GM12878 (cell line): ENCODE data around the gene POLR3G. TPM values are rescaled to one million over a fixed set of nuclear protein-coding genes. Genes with fewer than 3 reads are reported as not detected.

Experiments used
- BCLAF1 ChIP-seq: fragments of 450-650 bp; IDR thresholded peaks from 2 replicates; pipeline ENCODE4 v1.6.1; 2017; ENCODE audit warnings: antibody characterized with exemption, mild to moderate bottlenecking, moderate library complexity
- CTCF ChIP-seq, 3 experiments: IDR thresholded peaks in 2 of 3; conservative IDR thresholded peaks in 1 of 3; 2 replicates each; pipeline ENCODE4 v1.5.1; 2011; ENCODE audit warnings: low read depth in 3 of 3, low read length in 3 of 3, mild to moderate bottlenecking in 3 of 3, control low read depth in 2 of 3, moderate library complexity in 2 of 3, inconsistent platforms in 1 of 3, mixed read lengths in 1 of 3; ENCODE audit not compliant: control insufficient read depth in 2 of 3, insufficient read depth in 1 of 3; ENCODE audit errors: extremely low read depth in 1 of 3
- IRF4 ChIP-seq: IDR thresholded peaks from 2 replicates; pipeline ENCODE4 v1.6.1; 2011; ENCODE audit warnings: low read depth, low read length
- MLLT1 ChIP-seq: fragments of 450-650 bp; IDR thresholded peaks from 2 replicates; pipeline ENCODE4 v1.6.1; 2016; ENCODE audit warnings: mild to moderate bottlenecking
- MXI1 ChIP-seq: fragments of 150-350 bp; IDR thresholded peaks from 2 replicates; pipeline ENCODE4 v1.6.1; 2011; ENCODE audit warnings: low read depth, mild to moderate bottlenecking, inconsistent platforms, low read length, improper control_type of control experiment
- PML ChIP-seq: IDR thresholded peaks from 2 replicates; pipeline ENCODE4 v1.6.1; 2012; ENCODE audit warnings: low read length, inconsistent platforms
- POLR2A ChIP-seq: IDR thresholded peaks from 2 replicates; pipeline ENCODE4 v1.6.1; 2011; ENCODE audit warnings: low read depth, mild to moderate bottlenecking, low read length
- REST ChIP-seq: IDR thresholded peaks from 2 replicates; pipeline ENCODE4 v1.6.1; 2012; ENCODE audit warnings: mild to moderate bottlenecking, low read depth, low read length
- SIX5 ChIP-seq: IDR thresholded peaks from 2 replicates; pipeline ENCODE4 v1.6.1; 2011; ENCODE audit warnings: mild to moderate bottlenecking, low read depth, low read length, moderate library complexity; ENCODE audit not compliant: severe bottlenecking
- SMAD5 ChIP-seq: IDR thresholded peaks from 2 replicates; pipeline ENCODE4 v1.6.1; 2016; ENCODE audit warnings: antibody characterized with exemption, low read depth
- SP1 ChIP-seq: IDR thresholded peaks from one replicate; pipeline ENCODE4 v1.6.1; 2011; ENCODE audit warnings: low read depth, low read length
- SUZ12 ChIP-seq: fragments of 200-600 bp; sonication (generic); IDR thresholded peaks from one replicate; pipeline ENCODE4 v1.6.1; 2018; ENCODE audit warnings: antibody characterized with exemption, mild to moderate bottlenecking; ENCODE audit not compliant: unreplicated experiment
- ZNF687 ChIP-seq: fragments of 450-650 bp; IDR thresholded peaks from 2 replicates; pipeline ENCODE4 v1.6.1; 2017; ENCODE audit warnings: mild to moderate bottlenecking, moderate library complexity
- polyA plus RNA-seq, 11 experiments: library from polyadenylated mRNA; depleted of rRNA in 4 of 11; unstranded in 6 of 11; stranded (reverse) in 5 of 11; fragments of >200 nt; fragmentation: Nextera tagmentation in 4 of 11; fragmentation: Illumina TruSeq in 1 of 11; extraction: Ambion mirVana in 4 of 11; extraction: Trizol in 1 of 11; gene quantifications; 1 replicate in 1 of 11; 2 replicates in 10 of 11; pipeline versions ENCODE4 v1.2.1 to v1.2.3, GENCODE V29; 2011 to 2016; ENCODE audit warnings: inconsistent platforms in 2 of 11, missing spikeins in 2 of 11, low read depth in 1 of 11
- total RNA-seq, 4 experiments: library from RNA; depleted of rRNA in 3 of 4; stranded (reverse); fragments of >200 nt in 3 of 4; fragmentation: Illumina TruSeq in 1 of 4; extraction: Trizol in 1 of 4; gene quantifications; 2 replicates each; pipeline versions ENCODE4 v1.2.1 to v1.2.3, GENCODE V29; 2013 to 2021

The POLR3G gene
- total and polyA plus RNA-seq, 10 of the 15 experiments (the other 5 are each of a cell fraction or from before 2014, with no cell fraction given): 15.2 to 50.9 (median 27.5) TPM

- TF ChIP-seq MLLT1 (peak; percentile 74), POLR2A (peak; percentile 83), BCLAF1 (no peak), MXI1 (peak; percentile 43; the same call in 1 of the 2 replicates), REST (no peak), SIX5 (no peak), ZNF687 (peak; percentile 53; the same call in 1 of the 2 replicates), SUZ12 (no peak), SP1 (peak; percentile 62), IRF4 (no peak), CTCF (IDR thresholded peaks at IDR 0.05 in 2 of 3, conservative IDR thresholded peaks at IDR 0.05 in 1 of 3; ENCODE audit: control insufficient read depth in 2 of 3, extremely low read depth in 1 of 3, insufficient read depth in 1 of 3, low read depth in 3 of 3, low read length in 3 of 3) (peak in 2 of 3 experiments; percentile 13 to 53; a peak in 4 of 6 replicates), PML (peak; percentile 94), SMAD5 (no peak)
Measured at GRCh38 chr5:90474235-90475107, at the start of gene POLR3G, which contains the start of gene MBLAC2 (continued).
